ELR (cell line): ENCODE results near the gene CD86.
"Not testable (repeated sequence)": the region's sequence is repeated elsewhere in the genome, so short reads cannot be mapped to it uniquely, and the experiment has no call there.

Experiments used
- DNase-seq: peaks from one replicate; pipeline ENCODE4 v3.0.0-alpha.2; 2015; ENCODE audit warnings: low read depth

CD86 gene

DNA sequence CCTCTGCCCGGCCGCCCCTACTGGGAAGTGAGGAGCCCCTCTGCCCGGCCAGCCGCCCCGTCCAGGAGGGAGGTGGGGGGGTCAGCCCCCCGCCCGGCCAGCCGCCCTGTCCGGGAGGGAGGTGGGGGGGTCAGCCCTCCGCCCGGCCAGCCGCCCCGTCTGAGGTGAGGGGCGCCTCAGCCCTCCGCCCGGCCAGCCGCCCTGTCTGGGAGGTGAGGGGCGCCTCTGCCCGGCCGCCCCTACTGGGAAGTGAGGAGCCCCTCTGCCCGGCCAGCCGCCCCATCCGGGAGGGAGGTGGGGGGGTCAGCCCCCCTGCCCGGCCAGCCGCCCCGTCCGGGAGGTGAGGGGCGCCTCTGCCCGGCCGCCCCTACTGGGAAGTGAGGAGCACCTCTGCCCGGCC lies 109.8 kb downstream of the CD86 start:
- not testable (repeated sequence) for DNase-seq

DNA sequence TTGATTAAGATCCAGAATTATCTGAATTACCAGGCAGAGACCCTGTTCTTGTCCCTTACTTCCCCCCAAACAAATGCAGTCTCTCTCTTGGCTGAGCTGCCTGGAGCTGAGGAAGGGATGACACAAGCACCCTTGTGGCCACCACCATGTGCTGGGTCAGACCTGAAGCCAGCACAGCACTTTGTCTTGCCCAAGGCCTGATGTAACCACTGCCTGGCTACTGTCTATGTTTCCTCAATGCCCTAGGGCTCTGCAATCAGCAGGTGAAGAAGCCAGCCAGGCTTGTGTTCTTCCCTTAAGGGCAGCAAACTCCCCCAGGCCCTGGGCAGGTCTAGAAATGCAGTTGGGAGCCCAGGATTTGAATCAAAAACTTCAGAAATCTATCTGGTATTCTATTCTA lies 112.5 kb downstream of the CD86 start:
- no peak for DNase-seq

DNA sequence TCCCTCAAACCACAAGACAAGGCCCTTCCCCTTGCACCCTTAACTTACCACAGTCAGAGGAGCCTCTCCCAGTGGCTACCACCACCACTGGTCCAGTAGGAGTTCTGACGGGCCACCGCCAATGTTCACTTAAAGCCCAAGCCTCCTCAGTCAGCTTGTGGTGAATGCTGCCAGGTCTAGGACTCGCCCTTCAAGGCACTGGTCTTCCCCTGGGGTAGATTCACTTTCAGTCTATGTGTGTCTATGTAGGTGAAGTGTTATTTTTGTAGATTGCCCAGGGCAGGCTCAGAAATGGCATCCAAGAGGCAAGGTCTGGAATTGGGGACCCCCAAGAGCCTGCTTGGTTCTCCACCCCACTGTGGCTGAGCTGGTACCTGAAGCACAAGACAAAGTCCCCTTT lies 112.9 kb downstream of the CD86 start:
- no peak for DNase-seq

DNA sequence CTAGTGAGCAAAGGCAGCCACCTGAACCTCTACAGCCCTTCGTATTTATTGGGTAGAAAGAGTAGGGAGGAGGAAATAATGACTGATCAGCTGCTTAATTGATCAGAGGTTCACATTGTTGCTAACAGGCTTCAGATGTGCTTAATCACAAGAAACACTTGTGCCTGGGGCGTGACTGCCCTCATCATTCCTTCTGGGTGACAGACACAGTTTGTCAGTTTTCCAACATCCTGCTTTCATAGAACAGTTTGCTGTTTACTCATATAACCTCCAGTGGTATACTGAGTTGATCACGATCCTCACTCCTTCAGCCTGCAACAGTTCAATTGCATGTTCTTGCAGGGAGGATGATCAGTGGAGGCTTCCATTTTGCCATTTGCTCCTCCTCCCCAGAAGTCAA lies 114.7 kb downstream of the CD86 start:
- DNase-seq: peak; percentile 42
